Forelimb muscle (tissue), 1 donor: Measurements from ENCODE around the gene DNMT3A. TPM values are rescaled to one million over a fixed set of nuclear protein-coding genes. Genes with fewer than 3 reads are reported as not detected.
"Not testable (repeated sequence)": the region's sequence is repeated elsewhere in the genome, so short reads cannot be mapped to it uniquely, and the experiment has no call there.

ENCODE experiments used
- DNase-seq: peaks from one replicate; pipeline ENCODE4 v3.0.0-alpha.2; 2013; ENCODE audit warnings: low read depth
- polyA plus RNA-seq: library from polyadenylated mRNA; unstranded; fragments of 120-200 nt; gene quantifications from one replicate; pipeline ENCODE4 v1.2.1, GENCODE V29; 2013; ENCODE audit not compliant: insufficient read length

Gene DNMT3A
- polyA plus RNA-seq, 1 donor = 52.6 TPM

- DNase-seq = not testable (repeated sequence)
Observed at GRCh38 chr2:25210923-25211322, 130.8 kb downstream of the DNMT3A start.

GRCh38 chr2:25207078-25207545, 134.6 kb downstream of the DNMT3A start:
- DNase-seq = no peak

- no peak for DNase-seq
Observed at GRCh38 chr2:25204190-25204838, 137.4 kb downstream of the DNMT3A start.

- DNase-seq = no peak
Observed at GRCh38 chr2:25202275-25202674, 139.4 kb downstream of the DNMT3A start.

GRCh38 chr2:25201794-25202193, 139.9 kb downstream of the DNMT3A start:
- DNase-seq = no peak

GRCh38 chr2:25201265-25201664, 140.5 kb downstream of the DNMT3A start:
- no peak for DNase-seq

- no peak for DNase-seq
Observed at GRCh38 chr2:25198576-25198975, 143.1 kb downstream of the DNMT3A start.

GRCh38 chr2:25198209-25198525, 143.6 kb downstream of the DNMT3A start:
- DNase-seq = no peak

GRCh38 chr2:25197336-25198208, 144.2 kb downstream of the DNMT3A start:
- DNase-seq = no peak

GRCh38 chr2:25194576-25195122, 147.1 kb downstream of the DNMT3A start:
- no peak for DNase-seq

GRCh38 chr2:25190536-25190935, 151.2 kb downstream of the DNMT3A start:
- no peak for DNase-seq

GRCh38 chr2:25188405-25188804, 153.3 kb downstream of the DNMT3A start:
- no peak for DNase-seq

- no peak for DNase-seq
Observed at GRCh38 chr2:25187729-25188350, 153.9 kb downstream of the DNMT3A start.

GRCh38 chr2:25184254-25184653, 157.5 kb downstream of the DNMT3A start:
- no peak for DNase-seq

- no peak for DNase-seq
Observed at GRCh38 chr2:25178976-25179375, 162.7 kb downstream of the DNMT3A start.

Other genes starting within 250 kb of the DNMT3A start
- 2.5 TPM for gene POMC, start 173.3 kb downstream of the DNMT3A start, polyA plus RNA-seq